ENCODE results near the gene SYNGR2. TPM values are rescaled to one million over a fixed set of nuclear protein-coding genes. Genes with fewer than 3 reads are reported as not detected.

Gene SYNGR2
- total RNA-seq, 2 donors from 2014 or later, result 39.2 to 39.6 TPM

DNA sequence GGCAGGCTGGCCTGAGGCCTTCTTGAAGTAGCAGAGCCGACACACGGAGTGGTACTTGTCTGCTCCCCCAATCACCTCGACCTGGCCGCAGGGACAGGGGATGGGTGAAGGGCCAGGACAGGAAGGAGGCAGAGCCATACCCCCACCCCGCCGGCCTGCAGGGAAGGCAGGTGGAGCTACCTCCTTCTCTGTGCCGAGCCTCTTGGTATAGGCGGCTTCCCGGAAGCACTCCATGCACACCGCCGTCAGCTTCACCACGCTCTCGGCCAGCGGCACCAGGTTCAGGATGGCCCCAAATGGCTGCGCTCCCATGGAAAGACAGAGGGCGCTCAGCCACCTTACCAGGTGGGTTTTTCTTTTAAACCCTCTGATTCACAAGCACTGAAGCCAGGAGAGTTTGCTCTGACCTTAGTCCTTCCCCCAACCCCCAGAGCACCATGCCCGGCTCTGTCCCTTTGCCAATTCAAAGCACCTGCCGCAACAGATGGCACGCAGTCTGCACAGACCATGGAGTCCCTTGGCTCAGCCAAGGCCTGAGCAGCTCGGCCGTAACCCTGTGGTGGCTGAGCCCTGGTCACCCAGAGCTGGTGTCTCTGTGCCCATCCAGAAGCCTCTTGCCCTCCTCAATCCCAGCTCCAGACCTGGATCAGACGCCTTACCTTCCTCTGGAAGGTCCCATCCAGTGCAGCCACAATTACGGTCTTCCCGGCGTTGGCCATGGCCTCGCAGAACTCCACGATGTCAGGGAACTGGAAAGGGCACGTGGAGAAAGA is 6.7 kb downstream of the SYNGR2 start:
- DNase-seq, result peak; percentile 91
- H3K9ac ChIP-seq (ENCODE audit: extremely low read depth, low read length, poor library complexity, severe bottlenecking), result no peak overlapping the region
- peaks cover 59% of the 10 kb centered on the region for H3K36me3 ChIP-seq (ENCODE audit: control insufficient read depth, insufficient read depth, low read length)
- Mint-ChIP-seq H3K4me1 (peaks cover 20% of the 10 kb centered on the region), H3K9me3 (no peaks in the 10 kb centered on the region), H3K36me3 (ENCODE audit: low read depth) (peaks cover 41% of the 10 kb centered on the region), H3K27ac (peak overlapping the region; percentile 75), H3K27me3 (ENCODE audit: insufficient read depth) (no peaks in the 10 kb centered on the region), H3K4me3 (no peak overlapping the region)
- no peaks in the 10 kb centered on the region for H3K9me3 ChIP-seq (ENCODE audit: control insufficient read depth, low read length)
- H3K27ac ChIP-seq (ENCODE audit: low read depth, low read length), result no peak overlapping the region
- H3K4me1 ChIP-seq (ENCODE audit: control insufficient read depth, insufficient read depth, low read length), result peaks cover 4% of the 10 kb centered on the region
- TF ChIP-seq, protein P1, sequence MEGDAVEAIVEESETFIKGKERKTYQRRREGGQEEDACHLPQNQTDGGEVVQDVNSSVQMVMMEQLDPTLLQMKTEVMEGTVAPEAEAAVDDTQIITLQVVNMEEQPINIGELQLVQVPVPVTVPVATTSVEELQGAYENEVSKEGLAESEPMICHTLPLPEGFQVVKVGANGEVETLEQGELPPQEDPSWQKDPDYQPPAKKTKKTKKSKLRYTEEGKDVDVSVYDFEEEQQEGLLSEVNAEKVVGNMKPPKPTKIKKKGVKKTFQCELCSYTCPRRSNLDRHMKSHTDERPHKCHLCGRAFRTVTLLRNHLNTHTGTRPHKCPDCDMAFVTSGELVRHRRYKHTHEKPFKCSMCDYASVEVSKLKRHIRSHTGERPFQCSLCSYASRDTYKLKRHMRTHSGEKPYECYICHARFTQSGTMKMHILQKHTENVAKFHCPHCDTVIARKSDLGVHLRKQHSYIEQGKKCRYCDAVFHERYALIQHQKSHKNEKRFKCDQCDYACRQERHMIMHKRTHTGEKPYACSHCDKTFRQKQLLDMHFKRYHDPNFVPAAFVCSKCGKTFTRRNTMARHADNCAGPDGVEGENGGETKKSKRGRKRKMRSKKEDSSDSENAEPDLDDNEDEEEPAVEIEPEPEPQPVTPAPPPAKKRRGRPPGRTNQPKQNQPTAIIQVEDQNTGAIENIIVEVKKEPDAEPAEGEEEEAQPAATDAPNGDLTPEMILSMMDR (conservative IDR thresholded peaks at IDR 0.05), result peak; percentile 74
- 93% methylated on average over 15 to 28 of the region's 28 CpGs for WGBS, 2 experiments (ENCODE audit: insufficient coverage in 1 of 2, insufficient read length in 1 of 2)
- H3K4me3 ChIP-seq (ENCODE audit: low read length), result no peak overlapping the region
- no peaks in the 10 kb centered on the region for H3K27me3 ChIP-seq (ENCODE audit: control insufficient read depth, insufficient read depth, low read length, poor library complexity, severe bottlenecking)

DNA sequence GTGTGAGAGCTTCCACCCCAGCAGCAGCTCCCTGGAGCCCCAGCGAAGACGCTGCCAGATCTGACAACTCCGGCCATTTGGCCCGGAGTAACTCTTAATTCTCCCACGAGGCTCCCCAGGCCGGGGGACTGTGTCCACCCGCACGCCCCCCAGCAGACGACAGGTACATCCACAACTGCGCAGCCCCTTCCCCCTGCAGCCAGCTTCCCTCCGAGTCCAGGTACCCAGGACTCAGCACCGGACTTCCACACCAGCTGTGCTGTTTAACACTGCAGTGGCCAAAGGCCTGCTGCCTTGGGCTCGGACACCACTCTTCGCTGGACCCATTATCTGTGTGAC is 7.2 kb downstream of the SYNGR2 start:
- no peaks in the 10 kb centered on the region for H3K9me3 ChIP-seq (ENCODE audit: control insufficient read depth, low read length)
- H3K9me3 Mint-ChIP-seq, result no peaks in the 10 kb centered on the region
- no peaks in the 10 kb centered on the region for H3K27me3 Mint-ChIP-seq (ENCODE audit: insufficient read depth)
- no peak overlapping the region for H3K4me3 Mint-ChIP-seq
- no peak overlapping the region for H3K27ac ChIP-seq (ENCODE audit: low read depth, low read length)
- H3K36me3 ChIP-seq (ENCODE audit: control insufficient read depth, insufficient read depth, low read length), result peaks cover 65% of the 10 kb centered on the region
- no peak for DNase-seq
- H3K9ac ChIP-seq (ENCODE audit: extremely low read depth, low read length, poor library complexity, severe bottlenecking), result no peak overlapping the region
- H3K4me1 ChIP-seq (ENCODE audit: control insufficient read depth, insufficient read depth, low read length), result peaks cover 4% of the 10 kb centered on the region
- peaks cover 20% of the 10 kb centered on the region for H3K4me1 Mint-ChIP-seq
- no peaks in the 10 kb centered on the region for H3K27me3 ChIP-seq (ENCODE audit: control insufficient read depth, insufficient read depth, low read length, poor library complexity, severe bottlenecking)
- TF ChIP-seq, protein P1 (conservative IDR thresholded peaks at IDR 0.05), result no peak
- no peak overlapping the region for H3K4me3 ChIP-seq (ENCODE audit: low read length)
- no peak overlapping the region for H3K27ac Mint-ChIP-seq
- WGBS, 2 experiments (ENCODE audit: insufficient coverage in 1 of 2, insufficient read length in 1 of 2), result 95 to 96% methylated on average over 14 of the region's 14 CpGs
- peaks cover 46% of the 10 kb centered on the region for H3K36me3 Mint-ChIP-seq (ENCODE audit: low read depth)

DNA sequence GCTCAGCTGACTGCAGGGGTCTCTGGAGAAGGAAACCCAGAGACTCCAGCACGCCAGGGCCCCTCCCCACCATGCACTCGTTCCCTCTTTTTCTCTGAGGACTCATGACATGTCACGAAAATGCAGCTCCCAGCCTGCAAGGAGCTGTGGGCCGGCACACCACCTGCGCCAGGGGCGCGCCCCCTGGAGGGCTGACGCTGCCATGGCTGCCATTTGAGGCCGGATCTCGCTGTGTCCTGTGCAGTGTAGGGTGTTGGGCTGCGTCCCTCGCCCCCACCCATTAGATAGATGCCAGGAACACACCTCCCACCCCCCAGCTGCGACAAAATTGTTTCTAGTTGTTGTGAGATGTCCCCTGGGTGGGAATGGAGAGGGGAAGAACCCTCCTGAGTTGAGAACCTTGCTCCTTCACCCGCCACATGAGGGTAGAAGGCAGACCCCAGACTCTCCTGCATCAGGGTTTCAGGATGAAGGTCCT is 8.2 kb downstream of the SYNGR2 start:
- Mint-ChIP-seq H3K4me1 (peaks cover 20% of the 10 kb centered on the region), H3K27ac (peak overlapping the region; percentile 72), H3K27me3 (ENCODE audit: insufficient read depth) (no peaks in the 10 kb centered on the region), H3K36me3 (ENCODE audit: low read depth) (peaks cover 54% of the 10 kb centered on the region), H3K4me3 (no peak overlapping the region), H3K9me3 (no peaks in the 10 kb centered on the region)
- Histone ChIP-seq H3K9me3 (ENCODE audit: control insufficient read depth, low read length) (no peaks in the 10 kb centered on the region), H3K27me3 (ENCODE audit: control insufficient read depth, insufficient read depth, low read length, poor library complexity, severe bottlenecking) (no peaks in the 10 kb centered on the region), H3K36me3 (ENCODE audit: control insufficient read depth, insufficient read depth, low read length) (peaks cover 70% of the 10 kb centered on the region), H3K27ac (ENCODE audit: low read depth, low read length) (no peak overlapping the region), H3K4me3 (ENCODE audit: low read length) (no peak overlapping the region), H3K4me1 (ENCODE audit: control insufficient read depth, insufficient read depth, low read length) (peaks cover 4% of the 10 kb centered on the region), H3K9ac (ENCODE audit: extremely low read depth, low read length, poor library complexity, severe bottlenecking) (no peak overlapping the region)
- DNase-seq, result peak; percentile 97
- 43 to 78% methylated on average over 6 to 11 of the region's 14 CpGs for WGBS, 2 experiments (ENCODE audit: insufficient coverage in 1 of 2, insufficient read length in 1 of 2)
- TF ChIP-seq, protein P1 (conservative IDR thresholded peaks at IDR 0.05), result peak; percentile 97
